ENCODE measurements around the gene FAM174C. TPM values are rescaled to one million over a fixed set of nuclear protein-coding genes. Genes with fewer than 3 reads are reported as not detected.

FAM174C gene
- total and polyA plus RNA-seq, 2 of the 8 experiments (the other 6 are each of a cell fraction or from before 2014, with no cell fraction given), result 44.5 to 125 TPM

GRCh38 chr19:1249298-1249989 lies 25.9 kb upstream of the FAM174C start (continued):
- TF ChIP-seq TEAD4 (IDR thresholded peaks at IDR 0.05; ENCODE audit: low read depth, low read length) (peak; percentile 19; the same call in 1 of the 2 replicates), FOSL1 (IDR thresholded peaks at IDR 0.05; ENCODE audit: insufficient read depth, low read depth, low read length) (no peak), E2F6 (IDR thresholded peaks at IDR 0.05) (peak; percentile 68; the same call in 1 of the 2 replicates), EGR1 (IDR thresholded peaks at IDR 0.05; ENCODE audit: borderline replicate concordance, low read depth, low read length) (peak; percentile 37; the same call in 1 of the 2 replicates), GTF2F1 (IDR thresholded peaks at IDR 0.05; ENCODE audit: borderline replicate concordance, low read depth, low read length) (no peak)

Measured in H1 (cell line).